SK-N-SH (cell line): ENCODE data around the gene MRPL49. TPM values are rescaled to one million over a fixed set of nuclear protein-coding genes. Genes with fewer than 3 reads are reported as not detected.
A peak's percentile ranks its signal among the peaks of the same experiment; 100 is the strongest.

Experiments used
- CTCF ChIA-PET: fragments of 300-600, 350-600 bp; formaldehyde crosslinking; extraction: SDS; loops from one replicate; lab custom pipeline; 2021; lab: Yijun Ruan, JAX
- POLR2A ChIA-PET: fragments of 350-600 bp; sonication (Branson Sonifier 250); formaldehyde crosslinking; extraction: SDS; loops from one replicate; lab custom pipeline; 2020; ENCODE audit warnings: antibody characterized with exemption, inconsistent platforms; lab: Yijun Ruan, JAX
- DNase-seq: peaks from one replicate; pipeline ENCODE4 v3.0.0; 2012
- H2AFZ ChIP-seq: fragments of 200-600 bp; sonication (generic); 2 replicates; pipeline ENCODE4 v1.8.1; 2016; ENCODE audit warnings: antibody characterized with exemption, mild to moderate bottlenecking, low read depth
- H3F3A ChIP-seq: fragments of 200-600 bp; sonication (generic); replicated peaks from 2 replicates; pipeline ENCODE3; 2016; ENCODE audit warnings: antibody characterized with exemption, mild to moderate bottlenecking; ENCODE audit not compliant: insufficient read depth
- H3K27ac ChIP-seq, 2 experiments: fragments of 200-500 bp in 1 of 2; fragments of 200-600 bp in 1 of 2; sonication (Bioruptor generic) in 1 of 2; sonication (generic), shearing (Covaris generic) in 1 of 2; 2 replicates each; pipeline versions ENCODE4 v1.5.1 to v1.6.1; 2014 to 2016; ENCODE audit warnings: low read depth in 2 of 2, inconsistent platforms in 1 of 2, low read length in 1 of 2, mild to moderate bottlenecking in 1 of 2, mixed read lengths in 1 of 2
- H3K27me3 ChIP-seq: fragments of 200-600 bp; sonication (generic), shearing (Covaris generic); 2 replicates; pipeline ENCODE4 v1.6.1; 2016; ENCODE audit warnings: mixed run types; ENCODE audit not compliant: insufficient read depth
- H3K36me3 ChIP-seq, 2 experiments: fragments of 200-500 bp in 1 of 2; fragments of 200-600 bp in 1 of 2; sonication (Bioruptor generic) in 1 of 2; sonication (generic) in 1 of 2; replicated peaks in 1 of 2; 2 replicates each; pipeline versions ENCODE3 to v1.5.1; 2014 to 2016; ENCODE audit warnings: low read length in 1 of 2, mild to moderate bottlenecking in 1 of 2; ENCODE audit not compliant: insufficient read depth in 2 of 2, control insufficient read depth in 1 of 2
- H3K4me1 ChIP-seq, 2 experiments: fragments of 200-500 bp in 1 of 2; fragments of 200-600 bp in 1 of 2; sonication (Bioruptor generic) in 1 of 2; sonication (generic), shearing (Covaris generic) in 1 of 2; 2 replicates each; pipeline versions ENCODE4 v1.5.1 to v1.6.1; 2014 to 2016; ENCODE audit warnings: low read depth in 1 of 2, low read length in 1 of 2, mixed run types in 1 of 2; ENCODE audit not compliant: insufficient read depth in 2 of 2, control insufficient read depth in 1 of 2
- H3K4me2 ChIP-seq: fragments of 200-600 bp; sonication (generic), shearing (Covaris generic); 2 replicates; pipeline ENCODE4 v1.6.1; 2017; ENCODE audit warnings: mixed run types
- H3K4me3 ChIP-seq, 2 experiments: fragments of 200-500 bp in 1 of 2; fragments of 200-600 bp in 1 of 2; sonication (Bioruptor generic) in 1 of 2; sonication (generic), shearing (Covaris generic) in 1 of 2; 2 replicates each; pipeline versions ENCODE4 v1.5.1 to v1.8.1; 2014 to 2016; ENCODE audit warnings: low read depth in 2 of 2, inconsistent platforms in 1 of 2, low read length in 1 of 2, mild to moderate bottlenecking in 1 of 2, mixed read lengths in 1 of 2, moderate library complexity in 1 of 2
- H3K79me2 ChIP-seq: fragments of 200-600 bp; sonication (generic); 2 replicates; pipeline ENCODE4 v1.8.1; 2017; ENCODE audit warnings: mild to moderate bottlenecking; ENCODE audit not compliant: insufficient read depth
- H3K9ac ChIP-seq: fragments of 200-600 bp; sonication (generic); 2 replicates; pipeline ENCODE4 v1.6.1; 2017; ENCODE audit warnings: mixed run types
- H3K9me2 ChIP-seq: fragments of 200-600 bp; sonication (generic); 2 replicates; pipeline ENCODE4 v1.6.1; 2017; ENCODE audit warnings: mixed run types
- H3K9me3 ChIP-seq: fragments of 200-600 bp; sonication (generic); 2 replicates; pipeline ENCODE4 v1.6.1; 2017; ENCODE audit warnings: mixed run types, mild to moderate bottlenecking, moderate library complexity
- H4K20me1 ChIP-seq: fragments of 200-600 bp; sonication (generic); 2 replicates; pipeline ENCODE4 v1.6.1; 2017; ENCODE audit warnings: mild to moderate bottlenecking, mixed run types; ENCODE audit not compliant: insufficient read depth
- CTCF ChIP-seq: fragments of 200-600 bp; sonication (generic); IDR thresholded peaks from 2 replicates; pipeline ENCODE4 v1.6.1; 2017; ENCODE audit warnings: antibody characterized with exemption, mild to moderate bottlenecking, moderate library complexity
- FOSL2 ChIP-seq: IDR thresholded peaks from 2 replicates; pipeline ENCODE4 v1.4.0; 2012; ENCODE audit warnings: low read depth, mild to moderate bottlenecking, moderate library complexity, borderline replicate concordance
- GABPA ChIP-seq: IDR thresholded peaks from 2 replicates; pipeline ENCODE4 v1.4.0; 2012; ENCODE audit warnings: low read depth, mild to moderate bottlenecking
- GATA2 ChIP-seq: sonication (generic); formaldehyde crosslinking; IDR thresholded peaks from 2 replicates; pipeline ENCODE4 v1.5.0; 2020; ENCODE audit warnings: mild to moderate bottlenecking, missing genetic modification reagents
- IRF3 ChIP-seq: fragments of 150-350 bp; IDR thresholded peaks from 2 replicates; pipeline ENCODE4 v1.6.1; 2016; ENCODE audit warnings: mild to moderate bottlenecking, low read depth, low read length
- MEF2A ChIP-seq: IDR thresholded peaks from 2 replicates; pipeline ENCODE4 v1.4.0; 2012; ENCODE audit warnings: low read depth, borderline replicate concordance
- NFIC ChIP-seq: IDR thresholded peaks from 2 replicates; pipeline ENCODE4 v1.4.0; 2012; ENCODE audit warnings: borderline replicate concordance
- NRF1 ChIP-seq: IDR thresholded peaks from 2 replicates; pipeline ENCODE4 v1.6.1; 2012; ENCODE audit warnings: low read depth, mild to moderate bottlenecking, low read length
- RAD21 ChIP-seq: IDR thresholded peaks from 2 replicates; pipeline ENCODE4 v1.6.1; 2012; ENCODE audit warnings: mild to moderate bottlenecking, low read length
- RFX5 ChIP-seq: IDR thresholded peaks from 2 replicates; pipeline ENCODE4 v1.6.1; 2012; ENCODE audit warnings: mild to moderate bottlenecking, improper control_type of control experiment, low read length
- TCF12 ChIP-seq: IDR thresholded peaks from 2 replicates; pipeline ENCODE4 v1.4.0; 2012
- TEAD4 ChIP-seq: IDR thresholded peaks from 2 replicates; pipeline ENCODE4 v1.4.0; 2012; ENCODE audit warnings: mild to moderate bottlenecking, borderline replicate concordance; ENCODE audit not compliant: insufficient read depth
- USF1 ChIP-seq: IDR thresholded peaks from 2 replicates; pipeline ENCODE4 v1.4.0; 2012; ENCODE audit warnings: low read depth, borderline replicate concordance
- ZBTB33 ChIP-seq: IDR thresholded peaks from 2 replicates; pipeline ENCODE4 v1.4.0; 2012; ENCODE audit warnings: low read depth, borderline replicate concordance
- WGBS: methylation state at CpG from one replicate; pipeline ENCODE4 v1.1.6; 2017; ENCODE audit warnings: low lambda C conversion rate; 5-methylcytosine and 5-hydroxymethylcytosine counted together
- polyA plus RNA-seq, 3 experiments: library from polyadenylated mRNA; depleted of rRNA; stranded (reverse); fragments of >200 nt; gene quantifications; 2 replicates each; pipeline ENCODE4 v1.2.3, GENCODE V29; 2012

Gene MRPL49
- polyA plus RNA-seq, 1 of the 3 experiments (the other 2 are of a cell fraction): 56.7 TPM

GRCh38 chr11:65112546-65113360, 9.4 kb upstream of the MRPL49 start (continued):
- TF ChIP-seq USF1: no peak
- no peak for TF ChIP-seq ZBTB33
- TF ChIP-seq MEF2A: no peak
- no peak for TF ChIP-seq GATA2 (CRISPR knock-in tag)
- no peak for TF ChIP-seq NRF1
- no peak for TF ChIP-seq TEAD4
- TF ChIP-seq TCF12: no peak
- TF ChIP-seq IRF3: no peak

- Histone ChIP-seq H3K27ac (peak overlapping the region in 1 of 2 experiments; percentile 89; a peak in 2 of 4 replicates), H3K36me3 (peaks cover 12 to 24% of the 10 kb centered on the region in 2 experiments), H3F3A (peaks cover 19% of the 10 kb centered on the region), H4K20me1 (peaks cover 6% of the 10 kb centered on the region; the same call in 1 of the 2 replicates), H3K9me3 (no peaks in the 10 kb centered on the region), H3K4me1 (peaks cover 14 to 54% of the 10 kb centered on the region in 2 experiments; a peak in 3 of 4 replicates), H3K4me2 (peak overlapping the region; percentile 93), H2AFZ (no peak overlapping the region), H3K4me3 (peak overlapping the region; percentile 64 to 83), H3K79me2 (peaks cover 20% of the 10 kb centered on the region), H3K27me3 (no peaks in the 10 kb centered on the region)
- CTCF ChIA-PET: interaction anchor here (0.6 to 6.1 kb wide), 24 partner anchors 8 to 800 kb away, joined by 3 to 150 read pairs (median 3); partner anchors contain the start of genes ARL2, CAPN1, FAU and MRPL49
- peak; percentile 63 for DNase-seq
- WGBS: 38% methylated on average over 14 of the region's 14 CpGs
- POLR2A ChIA-PET: interaction anchor here (1.4 to 4.1 kb wide), 5 partner anchors 9 to 99 kb away, joined by 5 to 27 read pairs (median 14); partner anchors contain the start of genes ARL2, FAU, MRPL49 and SYVN1
- TF ChIP-seq NFIC (peak; percentile 33; the same call in 1 of the 2 replicates), CTCF (0 out of 2 replicates have a peak, but pooled peaks have one; percentile 16), RAD21 (no peak), RFX5 (no peak), FOSL2 (no peak), GABPA (no peak)
- TF ChIP-seq, all 33 proteins: peak for 2
- Histone ChIP-seq H3K9ac (no peak overlapping the region), H3K9me2 (no peaks in the 10 kb centered on the region)
These were observed 8.8 kb upstream of the MRPL49 start for GRCh38 chr11:65113361-65113756.
